ENCODE measurements around the gene GPR142. TPM values are rescaled to one million over a fixed set of nuclear protein-coding genes. Genes with fewer than 3 reads are reported as not detected.

The GPR142 gene
- total RNA-seq, 1 donor from 2014 or later = 20.7 TPM

DNA sequence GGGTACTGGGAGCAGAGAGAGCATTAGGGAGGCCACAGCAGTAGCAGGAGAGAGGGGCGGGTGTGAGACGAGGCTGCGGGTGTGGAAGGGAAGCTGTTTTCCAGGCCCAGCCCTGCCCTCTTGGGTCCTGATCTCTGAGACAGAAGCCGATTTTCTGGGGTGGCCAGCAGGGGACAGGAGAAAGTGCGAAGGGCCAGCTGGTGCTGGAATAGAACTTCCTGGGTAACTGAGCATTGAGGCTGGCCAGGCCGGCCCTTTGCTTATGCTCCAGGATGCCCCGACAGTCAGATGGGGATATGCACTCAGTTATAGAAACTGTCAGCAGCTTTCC, 6.4 kb upstream of the GPR142 start:
- peak overlapping the region; percentile 98 for H3K4me3 Mint-ChIP-seq (ENCODE audit: unreplicated experiment)
- H3K27ac Mint-ChIP-seq (ENCODE audit: unreplicated experiment) = peak overlapping the region; percentile 100
- peaks cover 28% of the 10 kb centered on the region for H3K27me3 Mint-ChIP-seq (ENCODE audit: unreplicated experiment)
- no peak for TF ChIP-seq CTCF (IDR thresholded peaks at IDR 0.05; ENCODE audit: partially characterized antibody, unreplicated experiment)
- H3K36me3 Mint-ChIP-seq (ENCODE audit: unreplicated experiment) = peaks cover 5% of the 10 kb centered on the region
- peak; percentile 76 for DNase-seq
- H3K4me1 Mint-ChIP-seq (ENCODE audit: low read depth, unreplicated experiment) = peaks cover 22% of the 10 kb centered on the region
- H3K9me3 Mint-ChIP-seq (ENCODE audit: unreplicated experiment) = peaks cover 23% of the 10 kb centered on the region

DNA sequence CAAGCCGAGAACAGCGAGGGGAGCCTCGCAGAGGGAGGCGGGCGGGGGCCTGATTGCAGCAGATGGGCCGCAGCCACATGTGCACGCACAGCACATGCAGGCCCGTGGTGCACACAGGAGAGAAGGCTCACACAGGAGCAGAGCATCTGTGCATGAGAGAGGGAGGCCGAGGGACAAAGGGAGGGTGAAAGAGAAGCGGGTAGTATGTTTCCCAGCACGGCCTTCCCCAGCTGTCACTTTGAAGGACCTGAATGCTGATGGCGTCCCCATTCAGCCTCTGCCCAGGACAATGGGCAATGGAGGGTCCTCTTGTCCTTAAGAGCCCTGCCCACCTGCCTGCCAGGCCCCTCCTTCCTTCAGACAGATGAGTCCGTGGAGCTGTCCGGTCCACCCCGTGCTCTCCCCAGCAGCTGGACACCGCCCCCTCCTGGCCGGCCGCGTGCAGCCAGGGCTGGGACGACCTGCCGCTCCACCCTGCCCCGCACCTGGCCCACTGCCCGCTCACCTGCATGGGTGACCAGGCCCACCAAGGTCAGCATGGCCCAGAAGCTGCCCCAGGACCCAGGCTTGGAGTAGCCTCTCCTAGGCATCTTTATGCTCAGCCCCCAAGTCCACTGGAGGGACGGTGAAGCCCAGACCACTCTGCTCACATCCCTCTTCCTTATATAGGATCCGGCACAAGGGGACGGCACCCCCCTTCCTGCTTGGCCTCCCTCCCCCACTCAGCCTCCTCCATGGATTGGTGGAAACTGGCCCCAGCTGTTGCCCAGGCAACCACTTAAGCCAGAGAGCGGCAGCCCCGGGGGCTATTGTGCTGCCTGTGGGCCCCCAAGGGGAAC, 5.9 kb upstream of the GPR142 start, which contains the start of gene BTBD17:
Gene BTBD17 (minus strand): TSS at position 639 of the 839 bp plus-strand sequence. CDS start 49 bp downstream, at position 590.
- peaks cover 22% of the 10 kb centered on the region for H3K4me1 Mint-ChIP-seq (ENCODE audit: low read depth, unreplicated experiment)
- H3K27me3 Mint-ChIP-seq (ENCODE audit: unreplicated experiment) = peaks cover 28% of the 10 kb centered on the region
- DNase-seq = peak; percentile 93
- peaks cover 20% of the 10 kb centered on the region for H3K9me3 Mint-ChIP-seq (ENCODE audit: unreplicated experiment)
- peak within 1 kb of the TSS; percentile 98 for H3K4me3 Mint-ChIP-seq (ENCODE audit: unreplicated experiment)
- TF ChIP-seq CTCF (IDR thresholded peaks at IDR 0.05; ENCODE audit: partially characterized antibody, unreplicated experiment) = peak; percentile 89
- H3K27ac Mint-ChIP-seq (ENCODE audit: unreplicated experiment) = peak within 1 kb of the TSS; percentile 100
- H3K36me3 Mint-ChIP-seq (ENCODE audit: unreplicated experiment) = peaks cover 5% of the 10 kb centered on the region

DNA sequence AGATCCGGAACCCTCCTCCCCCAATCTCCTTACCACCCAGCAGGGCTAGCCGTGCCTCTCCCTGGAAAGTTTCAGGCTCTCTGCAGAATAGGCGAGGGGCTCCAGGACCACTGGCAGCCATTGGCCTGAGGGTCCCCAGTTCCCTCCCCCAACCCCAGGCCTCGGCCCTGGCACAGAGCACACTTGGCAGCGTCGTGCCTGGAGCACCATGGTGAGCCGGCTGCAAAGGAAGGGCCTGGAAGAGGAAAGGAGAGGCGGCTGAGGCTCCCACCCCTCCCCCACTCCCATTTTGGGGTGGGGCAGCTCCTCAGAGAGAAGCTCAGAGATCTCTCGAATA, 5.3 kb upstream of the GPR142 start:
- H3K4me1 Mint-ChIP-seq (ENCODE audit: low read depth, unreplicated experiment) = peaks cover 22% of the 10 kb centered on the region
- TF ChIP-seq CTCF (IDR thresholded peaks at IDR 0.05; ENCODE audit: partially characterized antibody, unreplicated experiment) = no peak
- peak; percentile 42 for DNase-seq
- peak overlapping the region; percentile 98 for H3K4me3 Mint-ChIP-seq (ENCODE audit: unreplicated experiment)
- H3K36me3 Mint-ChIP-seq (ENCODE audit: unreplicated experiment) = peaks cover 5% of the 10 kb centered on the region
- peaks cover 28% of the 10 kb centered on the region for H3K27me3 Mint-ChIP-seq (ENCODE audit: unreplicated experiment)
- H3K27ac Mint-ChIP-seq (ENCODE audit: unreplicated experiment) = peak overlapping the region; percentile 100
- H3K9me3 Mint-ChIP-seq (ENCODE audit: unreplicated experiment) = peaks cover 19% of the 10 kb centered on the region

DNA sequence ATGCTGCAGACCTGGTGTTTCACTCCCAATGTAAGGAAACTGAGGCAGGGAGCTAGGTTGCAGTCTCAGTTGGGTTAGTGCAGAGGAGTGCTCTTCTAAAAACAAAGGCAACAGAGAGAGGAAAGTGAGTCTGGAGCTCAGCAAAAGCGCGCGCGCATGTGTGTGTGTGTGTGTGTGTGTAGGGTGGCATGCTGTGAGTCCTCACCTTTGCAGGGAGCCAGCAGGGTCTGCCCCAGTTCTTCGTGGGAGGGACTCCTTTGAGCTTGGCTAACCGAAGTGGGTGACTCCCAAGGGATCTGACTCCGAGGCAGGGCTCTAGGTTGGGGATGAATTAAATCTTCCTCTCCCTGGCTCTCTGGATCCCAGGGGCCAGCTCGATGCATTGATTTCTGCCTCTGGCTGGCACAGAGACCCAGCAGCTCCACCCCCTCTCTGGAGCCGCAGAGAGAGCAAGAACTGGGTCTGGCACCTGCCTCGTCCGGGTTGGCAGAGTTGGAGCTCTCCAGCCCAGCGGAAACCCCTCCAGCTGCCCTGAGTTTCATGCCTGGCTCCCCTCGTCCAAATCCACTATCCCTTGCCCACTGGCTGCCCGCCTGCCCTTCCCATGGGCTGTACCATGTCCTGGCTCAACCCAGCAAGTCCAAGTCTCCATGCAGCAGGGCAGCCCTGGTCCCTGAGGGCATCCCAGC, 4.4 kb upstream of the GPR142 start:
- Mint-ChIP-seq H3K9me3 (ENCODE audit: unreplicated experiment) (peaks cover 17% of the 10 kb centered on the region), H3K27ac (ENCODE audit: unreplicated experiment) (peak overlapping the region; percentile 100), H3K36me3 (ENCODE audit: unreplicated experiment) (peaks cover 5% of the 10 kb centered on the region), H3K4me1 (ENCODE audit: low read depth, unreplicated experiment) (peaks cover 21% of the 10 kb centered on the region), H3K4me3 (ENCODE audit: unreplicated experiment) (peak overlapping the region; percentile 42), H3K27me3 (ENCODE audit: unreplicated experiment) (peaks cover 26% of the 10 kb centered on the region)
- TF ChIP-seq CTCF (IDR thresholded peaks at IDR 0.05; ENCODE audit: partially characterized antibody, unreplicated experiment) = no peak
- DNase-seq = no peak
